Measurements from ENCODE around the gene SLC27A5. TPM values are rescaled to one million over a fixed set of nuclear protein-coding genes. Genes with fewer than 3 reads are reported as not detected.

The SLC27A5 gene
- total and polyA plus RNA-seq, 9 of the 15 experiments (the other 6 are each of a cell fraction or from before 2014, with no cell fraction given), result 42.2 to 318 (median 64.7) TPM

DNA sequence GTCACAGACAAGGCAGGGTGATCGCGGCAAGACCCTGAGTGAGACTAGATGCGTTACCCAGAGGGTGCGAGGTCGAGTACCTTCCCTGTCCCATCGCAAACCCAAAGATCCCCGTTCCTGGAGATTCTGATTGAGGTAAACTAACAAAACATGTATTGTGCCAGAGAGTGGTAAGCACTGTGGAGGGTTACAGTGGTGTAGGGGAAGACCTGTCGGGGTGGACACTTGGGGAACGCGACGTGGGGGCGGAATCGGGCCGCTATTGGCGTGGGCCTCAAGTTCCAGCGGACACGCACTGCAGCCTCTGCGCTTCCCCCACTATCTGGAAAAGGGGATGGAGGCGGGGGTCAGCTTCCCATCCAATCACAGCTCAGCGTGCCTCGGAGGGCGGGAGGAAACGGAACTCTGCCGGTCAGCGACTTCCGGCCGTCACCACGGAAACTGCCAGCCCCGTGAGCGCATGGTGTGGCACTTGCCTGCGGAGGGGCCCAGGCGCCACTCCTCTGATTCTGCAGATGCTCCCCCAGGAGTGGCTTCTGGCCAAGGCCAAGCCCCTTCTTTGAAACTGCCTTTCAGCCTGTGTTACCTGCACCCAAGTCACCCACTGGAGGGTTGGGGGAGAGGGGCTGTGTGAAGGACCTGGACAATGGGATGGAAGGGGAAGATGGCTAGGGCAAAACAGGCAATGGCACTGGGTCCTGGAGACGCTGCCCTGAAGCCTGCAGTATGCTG is 47.6 kb upstream of the SLC27A5 start (continued):
- no peak for TF ChIP-seq PHTF2 (CRISPR knock-in tag; IDR thresholded peaks at IDR 0.05)
- TF ChIP-seq E2F6 (IDR thresholded peaks at IDR 0.05; ENCODE audit: borderline replicate concordance in 1 of 2, extremely low read depth in 1 of 2, insufficient read depth in 1 of 2, insufficient read length in 1 of 2, low read depth in 1 of 2, low read length in 1 of 2, poor library complexity in 1 of 2, severe bottlenecking in 1 of 2), result peak; percentile 99
- peak; percentile 77 to 92 for TF ChIP-seq MAZ (CRISPR knock-in tag; conservative IDR thresholded peaks at IDR 0.05 in 1 of 2, IDR thresholded peaks at IDR 0.05 in 1 of 2)
- no peak for TF ChIP-seq U2AF1 (optimal IDR thresholded peaks at IDR 0.05; ENCODE audit: low read depth, low read length)
- TF ChIP-seq, protein P1, sequence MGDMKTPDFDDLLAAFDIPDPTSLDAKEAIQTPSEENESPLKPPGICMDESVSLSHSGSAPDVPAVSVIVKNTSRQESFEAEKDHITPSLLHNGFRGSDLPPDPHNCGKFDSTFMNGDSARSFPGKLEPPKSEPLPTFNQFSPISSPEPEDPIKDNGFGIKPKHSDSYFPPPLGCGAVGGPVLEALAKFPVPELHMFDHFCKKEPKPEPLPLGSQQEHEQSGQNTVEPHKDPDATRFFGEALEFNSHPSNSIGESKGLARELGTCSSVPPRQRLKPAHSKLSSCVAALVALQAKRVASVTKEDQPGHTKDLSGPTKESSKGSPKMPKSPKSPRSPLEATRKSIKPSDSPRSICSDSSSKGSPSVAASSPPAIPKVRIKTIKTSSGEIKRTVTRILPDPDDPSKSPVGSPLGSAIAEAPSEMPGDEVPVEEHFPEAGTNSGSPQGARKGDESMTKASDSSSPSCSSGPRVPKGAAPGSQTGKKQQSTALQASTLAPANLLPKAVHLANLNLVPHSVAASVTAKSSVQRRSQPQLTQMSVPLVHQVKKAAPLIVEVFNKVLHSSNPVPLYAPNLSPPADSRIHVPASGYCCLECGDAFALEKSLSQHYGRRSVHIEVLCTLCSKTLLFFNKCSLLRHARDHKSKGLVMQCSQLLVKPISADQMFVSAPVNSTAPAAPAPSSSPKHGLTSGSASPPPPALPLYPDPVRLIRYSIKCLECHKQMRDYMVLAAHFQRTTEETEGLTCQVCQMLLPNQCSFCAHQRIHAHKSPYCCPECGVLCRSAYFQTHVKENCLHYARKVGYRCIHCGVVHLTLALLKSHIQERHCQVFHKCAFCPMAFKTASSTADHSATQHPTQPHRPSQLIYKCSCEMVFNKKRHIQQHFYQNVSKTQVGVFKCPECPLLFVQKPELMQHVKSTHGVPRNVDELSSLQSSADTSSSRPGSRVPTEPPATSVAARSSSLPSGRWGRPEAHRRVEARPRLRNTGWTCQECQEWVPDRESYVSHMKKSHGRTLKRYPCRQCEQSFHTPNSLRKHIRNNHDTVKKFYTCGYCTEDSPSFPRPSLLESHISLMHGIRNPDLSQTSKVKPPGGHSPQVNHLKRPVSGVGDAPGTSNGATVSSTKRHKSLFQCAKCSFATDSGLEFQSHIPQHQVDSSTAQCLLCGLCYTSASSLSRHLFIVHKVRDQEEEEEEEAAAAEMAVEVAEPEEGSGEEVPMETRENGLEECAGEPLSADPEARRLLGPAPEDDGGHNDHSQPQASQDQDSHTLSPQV (IDR thresholded peaks at IDR 0.05), result peak; percentile 88
- no peak for TF ChIP-seq ZNF79 (CRISPR knock-in tag; IDR thresholded peaks at IDR 0.05; ENCODE audit: low read depth)
- TF ChIP-seq, protein P2, sequence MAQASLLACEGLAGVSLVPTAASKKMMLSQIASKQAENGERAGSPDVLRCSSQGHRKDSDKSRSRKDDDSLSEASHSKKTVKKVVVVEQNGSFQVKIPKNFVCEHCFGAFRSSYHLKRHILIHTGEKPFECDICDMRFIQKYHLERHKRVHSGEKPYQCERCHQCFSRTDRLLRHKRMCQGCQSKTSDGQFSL (CRISPR knock-in tag; IDR thresholded peaks at IDR 0.05), result peak; percentile 85; the same call in 1 of the 2 replicates
- TF ChIP-seq, protein P2 (tag; IDR thresholded peaks at IDR 0.05), result peak in 1 of 2 experiments; percentile 48; a peak in 1 of 4 replicates
- peak; percentile 85 for TF ChIP-seq SMAD1 (IDR thresholded peaks at IDR 0.05; ENCODE audit: low read depth, low read length, partially characterized antibody)
- TF ChIP-seq TFAP4 (CRISPR knock-in tag; IDR thresholded peaks at IDR 0.05; ENCODE audit: borderline replicate concordance), result peak; percentile 48; the same call in 1 of the 2 replicates
- TF ChIP-seq MTA2 (IDR thresholded peaks at IDR 0.05; ENCODE audit: low read depth), result no peak
- peak; percentile 74; the same call in 1 of the 2 replicates for TF ChIP-seq SAFB (IDR thresholded peaks at IDR 0.05; ENCODE audit: borderline replicate concordance, low read depth, low read length)
- no peak for TF ChIP-seq CHD4 (IDR thresholded peaks at IDR 0.05; ENCODE audit: insufficient read depth, insufficient replicate concordance, low read depth, low read length, poor library complexity, severe bottlenecking)
- TF ChIP-seq ZNF507 (tag; conservative IDR thresholded peaks at IDR 0.05), result no peak
- peak; percentile 59 for TF ChIP-seq NFIC (IDR thresholded peaks at IDR 0.05)
- peak; percentile 76; the same call in 1 of the 2 replicates for TF ChIP-seq HDAC8 (tag; IDR thresholded peaks at IDR 0.05)
- TF ChIP-seq NFRKB (IDR thresholded peaks at IDR 0.05; ENCODE audit: low read depth), result peak; percentile 98

All from K562 (cell line).